ENCODE results near the gene GALNT18. TPM values are rescaled to one million over a fixed set of nuclear protein-coding genes. Genes with fewer than 3 reads are reported as not detected.

Gene GALNT18
- total and polyA plus RNA-seq, 2 of the 4 experiments (the other 2 are of a cell fraction): 9.5 to 11.3 TPM

GRCh38 chr11:11572386-11572785 is 49.4 kb downstream of the GALNT18 start:
- no peaks in the 10 kb centered on the region for H3K27me3 ChIP-seq (ENCODE audit: control insufficient read depth, insufficient read depth, low read length)
- no peak overlapping the region for H2AK9ac ChIP-seq (replicated peaks; ENCODE audit: low read depth, low read length, poor library complexity)
- no peak overlapping the region for H4K5ac ChIP-seq (ENCODE audit: low read depth, low read length)
- H3K4me3 ChIP-seq (ENCODE audit: insufficient read depth, low read depth, low read length): no peak overlapping the region
- no TSS peak for BruUV-seq (replicated peaks)
- no peak overlapping the region for H3K18ac ChIP-seq (ENCODE audit: low read depth, low read length)
- H3K27ac ChIP-seq (ENCODE audit: insufficient read depth, low read length): no peak overlapping the region
- dilution Hi-C loops (cut with HindIII; ENCODE audit: low sequenced_read_pairs, unreplicated experiment): no loop called here
- H3K23ac ChIP-seq (ENCODE audit: low read depth, low read length): no peak overlapping the region
- no peak overlapping the region for H2BK20ac ChIP-seq (ENCODE audit: low read depth, low read length)
- H2BK15ac ChIP-seq (ENCODE audit: low read depth, low read length): no peak overlapping the region
- no peak overlapping the region for H4K91ac ChIP-seq (ENCODE audit: insufficient read depth, low read depth, low read length)
- no peaks in the 10 kb centered on the region for H3K36me3 ChIP-seq (ENCODE audit: control insufficient read depth, insufficient read depth, low read length)
- TF ChIP-seq NFE2L2 (IDR thresholded peaks at IDR 0.05; ENCODE audit: low read depth, low read length) (no peak), RFX5 (IDR thresholded peaks at IDR 0.05; ENCODE audit: low read depth, low read length) (no peak), CHD1 (IDR thresholded peaks at IDR 0.05; ENCODE audit: low read depth, low read length) (no peak), BHLHE40 (IDR thresholded peaks at IDR 0.05; ENCODE audit: low read depth, low read length) (no peak), MAZ (IDR thresholded peaks at IDR 0.05; ENCODE audit: borderline replicate concordance, low read depth, low read length) (no peak), MAFK (IDR thresholded peaks at IDR 0.05; ENCODE audit: low read depth, low read length) (no peak), FOS (IDR thresholded peaks at IDR 0.05; ENCODE audit: low read depth, low read length) (no peak), CTCF (conservative IDR thresholded peaks at IDR 0.05; ENCODE audit: low read depth, low read length) (no peak), CEBPB (IDR thresholded peaks at IDR 0.05; ENCODE audit: low read depth, low read length) (no peak), USF2 (IDR thresholded peaks at IDR 0.05; ENCODE audit: low read depth, low read length) (no peak)
- no peak overlapping the region for H3K56ac ChIP-seq (ENCODE audit: extremely low read depth, insufficient read depth, low read length)
- no peaks in the 10 kb centered on the region for H3K9me3 ChIP-seq (ENCODE audit: control insufficient read depth, insufficient read depth, low read length)
- no peak overlapping the region for H3K4me2 ChIP-seq (ENCODE audit: low read depth, low read length)
- WGBS, 2 experiments (ENCODE audit: extremely low coverage in 2 of 2, insufficient read length in 1 of 2): 50% methylated on average over 3 of the region's 7 CpGs; no CpG with 5 or more reads in 1 of the 2 experiments
- H2AFZ ChIP-seq (replicated peaks; ENCODE audit: low read length, poor library complexity): no peak overlapping the region
- H3K14ac ChIP-seq (replicated peaks; ENCODE audit: low read depth, low read length): no peak overlapping the region
- no peaks in the 10 kb centered on the region; the same call in 1 of the 2 replicates for H3K9me1 ChIP-seq (ENCODE audit: insufficient read depth, low read length)
- no peaks in the 10 kb centered on the region; a peak in 1 of 4 replicates for H3K79me1 ChIP-seq (ENCODE audit: low read depth in 1 of 2, low read length in 2 of 2)
- no peak overlapping the region for H2AK5ac ChIP-seq (ENCODE audit: low read depth, low read length)
- no peak overlapping the region for H3K4ac ChIP-seq (ENCODE audit: low read depth, low read length)
- H3K9ac ChIP-seq (ENCODE audit: low read depth, low read length): no peak overlapping the region
- in situ Hi-C loops (cut with MboI; ENCODE audit: low sequenced_read_pairs): no loop called here
- H4K20me1 ChIP-seq (ENCODE audit: insufficient read depth, low read length): 0 out of 2 replicates have a peak, but pooled peaks cover 4% of the 10 kb centered on the region
- no peak overlapping the region for H2BK120ac ChIP-seq (ENCODE audit: low read depth, low read length)
- DNase-seq (peak; percentile 59), ATAC-seq (ENCODE audit: low read depth) (peak; percentile 86)
- no peak overlapping the region for H2BK5ac ChIP-seq (ENCODE audit: low read depth, low read length, poor library complexity, severe bottlenecking)
- ChIA-PET POLR2A (ENCODE audit: unreplicated experiment) (interaction anchor here (0.6 kb wide), 1 partner anchor 22 kb away, joined by 3 read pairs; no protein-coding TSS in a partner anchor), CTCF (no interaction called here)
- peaks cover 4% of the 10 kb centered on the region for H3K4me1 ChIP-seq (ENCODE audit: control insufficient read depth, insufficient read depth, low read length)
- intact Hi-C loops (cut with micrococcal nuclease): no loop called here
- no peak overlapping the region for H4K8ac ChIP-seq (ENCODE audit: low read depth in 2 of 2, low read length in 2 of 2)

Measured in IMR-90 (cell line).